GM21723 (cell line): ENCODE measurements around the gene DIDO1.

Experiments
- ATAC-seq: cut with Tn5 transposase; IDR thresholded peaks from one replicate; pipeline ENCODE4 v1.9.1; 2021; ENCODE audit warnings: mild to moderate bottlenecking, moderate library complexity; ENCODE audit not compliant: unreplicated experiment

Gene DIDO1

DNA sequence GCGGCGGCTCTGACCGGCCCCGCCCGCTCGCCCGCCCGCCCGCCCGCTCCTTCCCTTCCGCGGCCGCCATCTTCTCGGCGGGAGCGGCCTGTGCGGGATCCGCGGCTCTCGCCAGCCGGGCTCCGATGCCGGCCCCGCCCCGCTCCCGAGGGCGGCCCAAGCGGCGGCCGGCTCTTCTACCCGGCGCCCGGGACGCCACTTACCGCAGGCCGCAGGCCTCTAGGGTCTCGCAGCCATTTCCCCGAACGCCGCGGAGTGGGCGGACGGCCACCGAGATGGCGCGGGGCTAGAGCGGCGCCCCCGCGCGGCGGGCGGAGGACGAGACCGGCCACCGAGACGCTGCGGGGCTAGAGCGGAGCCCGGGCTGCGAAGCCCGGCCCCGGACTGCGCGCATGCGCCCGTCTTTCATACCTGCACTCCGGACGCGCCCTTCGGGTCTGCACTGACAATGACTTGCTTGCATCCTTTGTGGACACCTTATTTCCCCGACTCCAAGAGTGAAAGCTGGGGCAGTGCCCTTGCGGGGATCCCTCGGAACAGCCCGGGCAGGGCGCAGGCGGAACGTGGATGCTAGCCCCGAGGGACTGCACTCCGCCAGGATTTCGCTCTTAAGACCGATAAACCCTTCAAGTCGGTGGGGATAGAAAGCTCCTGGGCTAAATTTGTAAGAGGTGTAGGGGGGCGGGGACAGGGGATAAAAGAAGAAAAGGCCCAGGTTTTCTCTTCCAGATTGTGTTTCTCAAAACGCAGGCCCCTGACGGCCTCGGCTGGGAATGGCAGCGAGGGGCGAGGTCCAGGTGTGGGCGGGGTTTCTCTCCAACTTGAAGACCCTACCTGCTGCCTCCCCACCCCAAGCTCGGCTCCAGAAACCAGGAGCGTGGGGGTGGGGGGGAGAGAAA, at the start of gene DIDO1:
Gene DIDO1 (minus strand): TSS at position 277 of the 899 bp plus-strand sequence.
- ATAC-seq = peak; percentile 71

DNA sequence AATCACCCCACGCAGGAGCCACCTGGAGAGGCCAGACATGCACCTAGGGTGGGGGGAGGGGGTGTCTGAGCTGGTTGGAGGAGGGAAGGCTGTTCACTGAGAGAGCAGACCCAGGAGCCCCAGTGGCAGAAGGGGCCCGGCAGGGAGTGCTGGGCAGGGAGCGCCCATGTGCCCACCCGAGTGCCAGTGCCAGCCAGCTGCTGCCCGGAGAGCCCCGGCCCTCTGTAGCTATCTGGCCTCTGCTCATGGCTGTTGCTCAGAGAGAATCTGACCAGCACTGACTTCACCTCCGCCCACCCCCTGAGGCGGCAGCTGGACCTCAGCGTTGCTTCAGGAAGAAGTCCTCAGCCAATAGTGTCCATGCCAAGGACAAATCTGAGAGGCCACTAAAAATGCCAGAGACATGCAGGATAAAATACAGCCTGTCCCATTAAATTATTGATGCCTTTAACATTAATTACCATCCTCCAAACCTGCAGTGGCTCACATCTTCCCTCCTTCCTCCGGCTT, 49.0 kb upstream of the DIDO1 start:
- ATAC-seq = no peak

DNA sequence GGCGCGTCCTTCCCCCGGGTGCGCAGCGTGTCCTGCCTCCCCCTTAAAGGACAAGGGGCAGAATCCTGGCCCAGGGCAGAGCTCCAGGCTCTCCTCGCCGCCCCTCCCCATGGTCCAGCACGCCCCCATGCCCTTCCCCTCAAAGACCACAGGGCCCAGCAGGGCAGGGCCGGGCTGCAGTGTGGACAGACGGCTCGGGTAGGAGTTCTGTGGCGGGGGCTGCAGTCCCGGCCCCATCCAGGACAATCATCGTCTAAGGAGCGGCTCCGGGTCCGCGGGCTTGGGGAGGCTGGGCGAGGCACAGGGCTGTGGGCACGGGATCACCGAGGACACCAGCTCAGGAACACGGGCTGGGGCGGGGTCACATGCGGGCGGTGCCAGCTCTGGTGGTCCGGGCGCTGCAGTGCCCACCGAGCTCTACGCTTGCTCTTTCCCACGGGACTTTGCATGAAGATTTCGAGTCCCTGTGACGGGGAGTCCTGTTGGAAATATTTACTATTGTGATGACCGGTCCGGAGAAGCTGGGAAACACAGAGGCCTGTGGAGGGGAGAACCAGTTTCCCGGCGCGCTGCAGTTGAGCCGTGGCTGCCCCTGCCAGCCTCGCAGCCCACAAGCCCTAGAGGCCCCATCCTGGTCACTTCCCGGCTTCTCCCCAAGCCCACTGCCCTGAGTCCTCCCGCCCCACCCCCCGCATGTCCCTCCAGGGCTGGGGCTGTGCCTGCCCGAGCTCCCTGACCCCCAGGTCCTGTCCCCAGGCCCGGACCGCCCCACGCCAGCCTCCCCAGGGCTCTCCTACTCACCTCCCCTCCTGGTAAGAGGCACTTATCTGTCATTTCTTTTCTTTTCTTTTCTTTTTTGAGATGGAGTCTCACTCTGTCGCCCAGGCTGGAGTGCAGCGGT, 46.8 kb upstream of the DIDO1 start:
- no peak for ATAC-seq

DNA sequence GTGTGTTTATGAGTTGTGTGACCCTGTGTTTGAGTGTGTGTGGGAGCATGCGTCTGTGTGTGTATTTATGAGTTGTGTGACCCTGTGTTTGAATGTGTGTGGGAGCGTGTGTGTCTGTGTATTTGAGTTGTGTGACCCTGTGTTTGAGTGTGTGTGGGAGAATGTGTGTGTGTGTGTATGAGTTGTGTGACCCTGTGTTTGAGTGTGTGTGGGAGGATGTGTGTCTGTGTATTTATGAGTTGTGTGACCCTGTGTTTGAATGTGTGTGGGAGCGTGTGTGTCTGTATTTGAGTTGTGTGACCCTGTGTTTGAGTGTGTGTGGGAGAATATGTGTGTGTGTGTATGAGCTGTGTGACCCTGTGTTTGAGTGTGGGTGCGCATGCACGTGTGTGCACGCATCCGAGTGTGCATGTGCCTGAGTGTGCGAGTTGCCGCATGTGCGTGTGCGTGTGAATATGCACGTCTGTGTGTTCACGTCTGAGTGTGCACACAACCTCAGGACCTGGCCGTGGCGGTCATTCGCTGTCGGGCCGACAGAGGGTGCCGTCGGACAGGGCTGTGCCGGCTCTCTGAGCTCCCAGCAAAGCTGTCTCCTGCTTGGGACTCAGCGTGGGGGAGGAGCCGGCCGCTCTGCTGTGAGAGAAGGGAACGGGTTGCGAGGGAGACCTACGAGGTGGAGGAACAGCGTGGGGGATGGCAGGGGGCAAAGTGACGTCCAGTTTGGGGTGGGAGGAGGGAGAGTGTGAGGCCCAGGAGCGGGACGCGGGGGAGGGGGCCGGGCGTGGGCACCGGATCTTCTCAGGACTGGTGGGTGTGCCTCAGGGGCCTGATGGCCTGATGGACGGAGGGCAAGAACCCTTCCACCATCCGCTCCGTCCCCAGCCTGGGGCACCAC, 45.9 kb upstream of the DIDO1 start:
- ATAC-seq = peak; percentile 73

- no peak for ATAC-seq
Measured at GRCh38 chr20:62971211-62971949, 45.1 kb upstream of the DIDO1 start.

DNA sequence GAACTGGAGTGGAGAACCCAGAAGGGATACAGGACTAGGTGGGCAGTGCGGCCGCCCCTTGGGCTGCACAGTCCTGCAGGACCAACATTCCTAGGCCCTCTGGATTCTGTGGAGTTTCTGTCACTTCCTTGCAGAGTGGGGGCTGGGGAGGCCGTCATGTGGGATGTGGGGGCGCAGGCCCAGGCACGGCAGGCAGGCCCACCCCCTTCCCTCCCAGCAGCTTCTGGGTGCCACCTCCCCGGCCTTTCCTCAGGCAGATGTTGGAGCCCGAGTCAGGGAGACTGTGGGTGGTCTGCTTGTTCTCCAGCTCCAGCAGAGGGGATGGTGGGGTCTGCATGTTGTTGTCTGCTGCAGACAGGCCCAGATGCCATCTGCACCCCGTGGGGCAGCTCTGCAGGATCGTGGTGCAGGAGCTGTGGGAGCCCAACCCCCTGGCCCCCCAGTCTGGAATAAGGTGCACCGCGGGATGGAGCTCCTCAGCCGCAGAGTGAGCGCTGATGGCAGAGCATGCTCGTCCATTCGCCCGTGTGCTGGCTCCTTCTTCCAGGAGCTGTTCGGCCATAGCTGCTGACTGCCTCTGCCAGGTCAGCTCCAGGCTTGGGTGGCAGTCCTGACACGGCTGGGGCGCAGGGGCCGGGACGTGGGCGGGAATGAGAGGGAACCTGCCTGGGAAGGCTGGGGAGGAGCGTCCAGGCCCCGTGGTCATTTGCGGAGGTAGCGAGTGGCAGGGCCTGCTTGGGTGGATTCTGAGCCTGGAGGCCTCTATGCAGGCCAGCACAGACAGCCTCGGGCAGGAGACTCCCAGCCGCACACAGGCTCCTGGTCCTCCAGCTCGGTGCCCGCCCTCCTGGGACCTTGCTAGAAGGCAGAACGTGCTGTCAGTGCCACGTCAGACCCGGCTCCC, 44.3 kb upstream of the DIDO1 start:
- ATAC-seq = no peak

GRCh38 chr20:62969939-62970306, 43.6 kb upstream of the DIDO1 start:
- ATAC-seq = no peak

GRCh38 chr20:62969179-62969760, 43.0 kb upstream of the DIDO1 start:
- no peak for ATAC-seq

DNA sequence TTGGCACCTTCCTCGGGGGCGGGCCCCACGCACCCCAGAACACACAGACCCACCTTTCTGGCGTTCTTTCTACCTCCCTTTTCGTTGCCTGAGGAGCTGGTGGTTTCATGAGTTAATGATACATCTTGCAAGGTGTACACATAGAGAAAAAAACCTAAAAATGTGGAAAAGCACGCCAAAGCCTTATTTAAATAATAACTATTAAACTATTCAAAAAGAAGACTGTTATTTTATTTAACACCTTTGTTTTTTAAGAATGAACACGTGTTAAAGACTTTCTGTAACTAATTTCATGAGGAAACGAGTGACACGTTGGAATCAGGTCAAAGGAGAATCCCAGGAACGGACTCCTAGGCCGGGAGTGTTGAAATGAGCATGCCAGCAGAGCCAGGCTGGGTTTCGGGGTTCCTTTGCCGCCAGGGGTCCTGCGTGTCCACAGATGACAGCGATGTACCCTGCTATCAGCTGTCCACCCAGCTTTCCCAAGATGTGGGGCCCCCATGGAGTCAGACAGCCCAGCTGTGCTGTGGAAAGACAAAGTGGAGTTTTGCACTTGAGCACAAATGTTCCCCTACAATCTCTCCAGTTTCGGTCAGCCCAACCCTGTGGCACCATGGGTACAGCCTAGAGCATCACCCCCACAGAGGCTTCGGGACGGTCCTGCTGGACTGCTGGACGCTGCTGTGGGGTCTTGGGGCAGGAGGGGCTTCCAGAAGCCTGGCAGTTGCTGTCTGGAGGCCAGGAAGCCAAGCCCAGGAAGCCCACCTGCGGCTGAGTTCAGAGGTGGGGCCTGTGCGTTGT, 42.3 kb upstream of the DIDO1 start:
- ATAC-seq = no peak

GRCh38 chr20:62967628-62968351, 41.5 kb upstream of the DIDO1 start:
- ATAC-seq = no peak

DNA sequence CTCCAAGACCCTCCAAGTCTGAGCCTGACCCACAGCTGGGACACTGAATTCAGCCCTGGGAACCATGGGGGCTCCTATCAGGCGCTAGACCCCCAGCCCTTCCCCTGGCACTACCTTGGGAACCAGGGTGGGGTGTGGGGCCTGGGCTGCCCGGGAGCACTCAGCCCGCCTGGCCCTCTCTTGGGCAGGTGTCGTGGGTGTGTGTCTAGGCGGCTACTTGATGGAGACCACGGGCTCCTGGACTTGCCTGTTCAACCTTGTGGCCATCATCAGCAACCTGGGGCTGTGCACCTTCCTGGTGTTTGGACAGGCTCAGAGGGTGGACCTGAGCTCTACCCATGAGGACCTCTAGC, 40.8 kb upstream of the DIDO1 start:
- no peak for ATAC-seq

DNA sequence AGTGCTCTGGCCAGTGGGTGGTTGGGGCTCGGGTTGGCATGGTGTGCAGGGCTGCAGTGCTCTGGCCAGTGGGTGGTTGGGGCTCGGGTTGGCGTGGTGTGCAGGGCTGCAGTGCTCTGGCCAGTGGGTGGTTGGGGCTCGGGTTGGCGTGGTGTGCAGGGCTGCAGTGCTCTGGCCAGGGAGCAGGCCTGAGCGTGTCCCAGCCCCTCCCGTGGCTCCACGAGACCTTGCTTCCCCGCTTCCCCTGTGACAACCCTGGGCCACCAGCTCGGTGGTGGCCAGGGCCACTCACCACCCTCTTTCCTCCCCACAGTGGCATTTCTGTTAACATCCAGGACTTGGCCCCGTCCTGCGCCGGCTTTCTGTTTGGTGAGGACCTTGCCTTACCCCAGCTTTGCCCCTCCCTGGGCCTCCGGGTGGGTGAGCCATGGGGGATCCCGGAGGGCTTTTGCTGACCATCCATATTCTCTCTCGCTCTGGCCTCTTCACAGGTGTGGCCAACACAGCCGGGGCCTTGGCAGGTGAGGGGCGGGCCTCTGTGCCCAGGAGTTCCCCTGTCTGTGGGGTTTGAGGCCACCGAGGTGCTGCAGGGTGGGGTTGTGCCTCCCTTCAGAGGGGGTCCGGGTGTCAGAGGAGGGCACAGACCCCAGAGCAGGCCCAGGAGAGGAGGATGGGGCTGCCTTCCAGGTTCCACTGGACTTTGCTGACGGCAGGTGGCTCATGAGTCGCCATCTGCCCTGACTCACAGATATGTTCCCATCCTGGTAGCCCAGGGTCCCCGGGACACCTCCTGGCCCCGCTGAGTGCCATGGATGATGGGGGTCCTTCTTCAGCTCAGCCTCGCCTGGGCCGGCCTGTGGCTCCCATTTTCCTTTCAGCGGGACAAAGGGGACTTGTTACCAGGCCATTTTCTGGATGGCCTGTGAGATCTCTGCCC, 40.2 kb upstream of the DIDO1 start:
- ATAC-seq = no peak

GRCh38 chr20:62965363-62965771, 39.1 kb upstream of the DIDO1 start:
- ATAC-seq = no peak

DNA sequence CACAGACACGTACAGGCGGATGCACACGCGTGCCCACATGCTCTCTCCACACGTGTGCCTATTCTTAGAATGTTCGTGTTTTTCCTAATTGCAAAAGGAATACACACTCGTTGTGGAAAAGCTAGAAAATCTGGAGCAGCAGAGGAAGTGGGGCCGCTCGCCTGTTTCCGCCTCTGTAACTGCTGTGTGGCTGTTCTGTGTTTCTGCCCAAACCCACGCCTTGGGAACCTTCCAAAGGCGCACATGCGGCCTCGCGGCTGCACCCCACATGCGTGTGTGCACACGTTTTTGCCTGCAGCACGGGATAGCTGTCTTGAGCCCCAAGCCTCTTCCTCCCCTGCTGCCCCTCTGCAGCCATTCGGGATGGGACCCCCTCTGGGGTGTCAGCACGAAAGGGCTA, 38.4 kb upstream of the DIDO1 start:
- ATAC-seq = no peak

GRCh38 chr20:62963614-62964397, 37.5 kb upstream of the DIDO1 start:
- ATAC-seq = no peak
